Breast epithelium (tissue), 4 donors: ENCODE data around the gene RALGPS1. TPM values are rescaled to one million over a fixed set of nuclear protein-coding genes. Genes with fewer than 3 reads are reported as not detected.
A peak's percentile ranks its signal among the peaks of the same experiment; 100 is the strongest.

Experiments
- DNase-seq, 2 donors: peaks; one replicate each; pipeline ENCODE4 v3.0.0-alpha.2; 2019; ENCODE audit warnings: low spot score in 2 of 2
- H3K27ac ChIP-seq, 2 donors: fragments of 200-600 bp; sonication (generic) in 1 of 2; one replicate each; pipeline ENCODE4 v1.5.1; 2016 to 2019; ENCODE audit warnings: mild to moderate bottlenecking in 1 of 2
- H3K27me3 ChIP-seq, 2 donors: fragments of 200-600 bp; sonication (generic) in 1 of 2; one replicate each; pipeline versions ENCODE4 v1.5.1 to v1.6.0; 2017 to 2019; ENCODE audit warnings: control low read depth in 1 of 2, mild to moderate bottlenecking in 1 of 2
- H3K36me3 ChIP-seq: fragments of 200-600 bp; one replicate; pipeline ENCODE4 v1.5.1; 2019
- H3K4me1 ChIP-seq, 2 donors: fragments of 200-600 bp; sonication (generic); one replicate each; pipeline ENCODE4 v1.5.1; 2016 to 2019; ENCODE audit warnings: control low read depth in 1 of 2
- H3K4me3 ChIP-seq, 3 donors: fragments of 200-600 bp; sonication (generic); 1 replicate in 2 of 3; 2 replicates in 1 of 3; pipeline ENCODE4 v1.5.1; 2016 to 2019; ENCODE audit warnings: mild to moderate bottlenecking in 3 of 3, moderate library complexity in 2 of 3
- H3K9me3 ChIP-seq, 2 donors: fragments of 200-600 bp; sonication (generic) in 1 of 2; one replicate each; pipeline ENCODE4 v1.5.1; 2016 to 2019; ENCODE audit warnings: control low read depth in 1 of 2
- CTCF ChIP-seq, 3 donors: fragments of 450-650 bp; IDR thresholded peaks; one replicate each; pipeline ENCODE4 v1.5.1; 2016 to 2017; ENCODE audit warnings: antibody characterized with exemption in 3 of 3, mild to moderate bottlenecking in 3 of 3, moderate library complexity in 3 of 3
- POLR2A ChIP-seq: fragments of 450-650 bp; IDR thresholded peaks from one replicate; pipeline ENCODE4 v1.6.1; 2016; ENCODE audit warnings: antibody characterized with exemption, mild to moderate bottlenecking, moderate library complexity
- POLR2AphosphoS5 ChIP-seq, 3 donors: sonication (generic); formaldehyde crosslinking; IDR thresholded peaks; one replicate each; pipeline ENCODE4 v1.6.1; 2017; ENCODE audit warnings: antibody characterized with exemption in 3 of 3
- intact Hi-C: fragments of 100-400 bp; cut with DNase I; formaldehyde crosslinking; loops from one replicate; pipeline ENCODE4 v1.15.1; 2023; ENCODE audit warnings: low total_unique reads
- total RNA-seq, 3 donors: library from RNA; depleted of rRNA; stranded (reverse); fragments of >200 nt; gene quantifications; one replicate each; pipeline ENCODE4 v1.1.0, GENCODE V29; 2016

The RALGPS1 gene
- total RNA-seq, 3 donors from 2014 or later, result 5.8 to 30.7 (median 15.1) TPM

- Histone ChIP-seq H3K9me3 (peaks cover 0 to 10% of the 10 kb centered on the region in 2 donors), H3K4me3 (no peak overlapping the region), H3K27me3 (no peaks in the 10 kb centered on the region), H3K4me1 (no peaks in the 10 kb centered on the region), H3K27ac (no peak overlapping the region), H3K36me3 (no peaks in the 10 kb centered on the region)
- TF ChIP-seq POLR2A (no peak), CTCF (IDR thresholded peaks at IDR 0.05) (no peak), POLR2AphosphoS5 (IDR thresholded peaks at IDR 0.05) (no peak)
- intact Hi-C loops, result no loop called here
- DNase-seq, result no peak
Observed at GRCh38 chr9:126904586-126904985, 10.0 kb upstream of the RALGPS1 start.

- Histone ChIP-seq H3K4me1 (no peaks in the 10 kb centered on the region), H3K9me3 (peaks cover 0 to 6% of the 10 kb centered on the region in 2 donors), H3K27me3 (no peaks in the 10 kb centered on the region), H3K4me3 (no peak overlapping the region), H3K27ac (no peak overlapping the region), H3K36me3 (no peaks in the 10 kb centered on the region)
- intact Hi-C loops, result no loop called here
- TF ChIP-seq POLR2AphosphoS5 (IDR thresholded peaks at IDR 0.05) (no peak), POLR2A (no peak), CTCF (IDR thresholded peaks at IDR 0.05) (no peak)
- no peak for DNase-seq
Observed at GRCh38 chr9:126906091-126906490, 8.5 kb upstream of the RALGPS1 start.

DNA sequence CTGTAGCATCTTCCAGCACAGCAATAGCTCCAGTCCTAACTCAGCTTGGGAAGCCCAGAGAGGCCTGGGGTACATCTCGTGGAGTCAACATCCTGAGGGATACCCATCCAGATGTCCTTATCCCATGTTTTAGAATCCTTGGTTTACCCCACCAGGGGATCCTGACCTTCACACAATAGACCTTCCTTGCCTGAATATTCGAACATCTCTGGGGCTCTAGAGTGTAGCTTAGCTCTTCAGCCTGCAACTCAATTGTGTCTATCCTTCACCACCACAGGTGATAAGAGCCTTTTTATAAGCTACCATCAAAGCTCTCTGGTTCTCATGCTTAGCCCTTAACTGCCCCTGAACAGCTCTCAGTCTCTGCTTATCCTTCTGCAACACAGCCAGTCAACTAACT is 7.5 kb upstream of the RALGPS1 start:
- no peak for TF ChIP-seq CTCF (IDR thresholded peaks at IDR 0.05)
- TF ChIP-seq POLR2AphosphoS5 (IDR thresholded peaks at IDR 0.05), result no peak
- TF ChIP-seq POLR2A, result no peak

GRCh38 chr9:126915281-126915816 is 767 bp downstream of the RALGPS1 start:
- Histone ChIP-seq H3K9me3 (no peaks in the 10 kb centered on the region), H3K4me1 (no peaks in the 10 kb centered on the region), H3K27ac (peak overlapping the region; percentile 52 to 90), H3K27me3 (no peaks in the 10 kb centered on the region), H3K36me3 (no peaks in the 10 kb centered on the region), H3K4me3 (peak overlapping the region; percentile 43 to 93 (median 66))
- intact Hi-C loops, result no loop called here
- peak; percentile 66 to 81 for DNase-seq
- no peak for TF ChIP-seq CTCF (IDR thresholded peaks at IDR 0.05)
- TF ChIP-seq POLR2AphosphoS5 (IDR thresholded peaks at IDR 0.05), result no peak
- TF ChIP-seq POLR2A, result no peak

More for the DNA sequence above, 7.5 kb upstream of the RALGPS1 start:
- intact Hi-C loops, result no loop called here
- Histone ChIP-seq H3K4me3 (no peak overlapping the region), H3K4me1 (no peaks in the 10 kb centered on the region), H3K36me3 (no peaks in the 10 kb centered on the region), H3K9me3 (no peaks in the 10 kb centered on the region), H3K27me3 (no peaks in the 10 kb centered on the region), H3K27ac (no peak overlapping the region)
- DNase-seq, result no peak

- TF ChIP-seq POLR2A, result no peak
- TF ChIP-seq CTCF (IDR thresholded peaks at IDR 0.05), result no peak
- no peak for TF ChIP-seq POLR2AphosphoS5 (IDR thresholded peaks at IDR 0.05)
- H3K4me1 ChIP-seq, result no peaks in the 10 kb centered on the region
- peak overlapping the region in 2 of 3 donors; percentile 66 to 93 for H3K4me3 ChIP-seq
- H3K27me3 ChIP-seq, result no peaks in the 10 kb centered on the region
- DNase-seq, result no peak
- H3K27ac ChIP-seq, result peak overlapping the region; percentile 52 to 90
- no peaks in the 10 kb centered on the region for H3K9me3 ChIP-seq
- H3K36me3 ChIP-seq, result no peaks in the 10 kb centered on the region
- intact Hi-C loops, result no loop called here
Observed at GRCh38 chr9:126915846-126916543, 1.4 kb downstream of the RALGPS1 start.
